ENCODE data around the gene B4GALT4.

The B4GALT4 gene

DNA sequence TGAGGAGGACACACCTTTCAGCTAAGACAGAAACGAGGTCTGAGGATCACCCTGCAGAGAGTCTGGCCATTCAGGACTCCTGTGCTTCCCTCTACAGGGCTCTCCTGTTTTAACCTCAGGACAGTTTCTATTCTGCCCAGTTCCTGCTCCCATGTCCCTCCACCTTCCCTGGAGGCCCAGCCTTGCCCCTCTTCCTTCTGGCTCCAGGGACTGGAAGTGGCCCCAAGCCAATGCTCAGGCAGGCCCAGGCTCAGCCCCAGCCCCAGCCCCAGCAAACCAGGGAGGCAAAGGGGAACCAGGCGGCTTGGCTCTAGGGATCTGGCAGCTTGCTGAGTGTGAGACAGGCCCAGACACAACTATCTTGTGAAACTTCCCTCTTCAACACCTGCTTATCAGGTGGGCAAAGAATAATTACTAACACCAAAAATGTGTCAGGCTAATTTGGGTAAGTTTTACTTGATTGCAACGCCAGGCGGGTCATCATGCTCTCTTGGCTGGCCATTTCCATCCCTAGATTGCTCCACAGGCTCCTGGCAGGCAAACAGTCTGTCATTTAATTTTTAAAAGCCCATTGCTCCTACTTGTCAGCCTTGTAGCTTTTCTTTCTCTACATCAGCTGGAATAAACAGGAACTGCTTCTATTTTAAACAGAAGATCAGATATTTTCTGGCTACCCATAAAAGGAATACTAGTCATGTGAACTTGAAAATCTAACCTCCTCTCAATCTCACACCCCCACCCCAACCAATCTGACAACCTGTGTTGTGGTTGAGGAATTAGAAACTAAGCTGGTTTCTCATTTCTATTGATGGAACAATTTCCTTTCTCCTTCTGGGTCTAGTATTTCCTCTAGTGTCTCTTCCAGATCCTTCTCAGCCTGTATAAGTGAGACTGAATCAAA is 33.8 kb downstream of the B4GALT4 start:
- Histone ChIP-seq H3K18ac (ENCODE audit: low read length) (no peak overlapping the region), H3K4me2 (ENCODE audit: insufficient read depth, low read length, poor library complexity, severe bottlenecking) (no peak overlapping the region), H3K14ac (ENCODE audit: low read length) (no peak overlapping the region), H2BK15ac (ENCODE audit: low read length) (no peak overlapping the region), H3K79me1 (ENCODE audit: low read depth, low read length) (no peaks in the 10 kb centered on the region), H2BK5ac (ENCODE audit: low read length) (no peak overlapping the region), H2AK5ac (ENCODE audit: low read depth, low read length) (no peak overlapping the region), H3K9me3 (replicated peaks in 1 of 2; ENCODE audit: control insufficient read depth in 2 of 2, insufficient read depth in 1 of 2, low read depth in 1 of 2, low read length in 2 of 2) (no peaks in the 10 kb centered on the region), H3K27me3 (ENCODE audit: control insufficient read depth in 3 of 3, insufficient read depth in 3 of 3, low read depth in 1 of 3, low read length in 3 of 3) (no peaks in the 10 kb centered on the region), H2BK12ac (ENCODE audit: low read length) (no peak overlapping the region), H2AFZ (ENCODE audit: low read length) (no peak overlapping the region), H3K27ac (replicated peaks; ENCODE audit: low read length) (no peak overlapping the region), H2BK120ac (ENCODE audit: low read depth, low read length) (no peak overlapping the region), H4K91ac (ENCODE audit: low read depth, low read length, poor library complexity) (no peak overlapping the region), H4K8ac (ENCODE audit: low read depth, low read length) (no peak overlapping the region), H3K4ac (ENCODE audit: low read length) (no peak overlapping the region), H3K36me3 (replicated peaks in 1 of 2; ENCODE audit: control insufficient read depth in 2 of 2, insufficient read depth in 2 of 2, low read length in 2 of 2) (peaks cover 5 to 19% of the 10 kb centered on the region in 2 donors), H3K9ac (ENCODE audit: low read depth, low read length, poor library complexity) (no peak overlapping the region), H3K4me3 (ENCODE audit: low read length in 2 of 2) (no peak overlapping the region), H3K23ac (ENCODE audit: low read depth, low read length, poor library complexity) (no peak overlapping the region), H3K4me1 (ENCODE audit: control insufficient read depth in 2 of 2, insufficient read depth in 1 of 2, low read depth in 1 of 2, low read length in 2 of 2) (peaks cover 2 to 3% of the 10 kb centered on the region in 2 donors)
- no CpG with 5 or more reads among the region's 4 CpGs for WGBS, 2 donors (ENCODE audit: extremely low coverage in 2 of 2, insufficient read length in 2 of 2, insufficient replicate concordance in 1 of 2)
- no peak for DNase-seq (ENCODE audit: low spot score)

DNA sequence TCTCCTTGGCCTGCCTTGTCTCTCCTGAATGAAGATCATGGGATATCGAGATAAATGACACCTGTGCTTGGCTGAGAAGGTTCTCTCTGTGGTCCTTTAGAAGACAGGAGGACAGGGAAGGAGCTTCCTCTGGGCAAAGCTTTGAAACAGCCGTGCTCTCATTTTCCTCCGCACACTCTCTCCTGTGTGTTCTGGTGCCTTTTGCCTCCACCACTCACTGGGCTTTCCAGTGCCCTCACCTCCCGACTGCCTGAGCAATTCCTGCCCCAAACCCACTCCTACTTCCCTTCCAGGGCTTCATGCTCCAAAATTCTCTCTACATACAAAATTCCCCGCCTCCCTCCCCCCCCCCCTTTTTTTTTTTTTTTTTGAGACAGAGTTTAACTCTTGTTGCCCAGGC is 35.0 kb downstream of the B4GALT4 start:
- WGBS, 2 donors (ENCODE audit: extremely low coverage in 2 of 2, insufficient read length in 2 of 2, insufficient replicate concordance in 1 of 2), result no CpG with 5 or more reads among the region's 5 CpGs
- no peak overlapping the region for H2AFZ ChIP-seq (ENCODE audit: low read length)
- no peak overlapping the region for H3K14ac ChIP-seq (ENCODE audit: low read length)
- no peak overlapping the region for H3K18ac ChIP-seq (ENCODE audit: low read length)
- H4K91ac ChIP-seq (ENCODE audit: low read depth, low read length, poor library complexity), result no peak overlapping the region
- H3K9me3 ChIP-seq (replicated peaks in 1 of 2; ENCODE audit: control insufficient read depth in 2 of 2, insufficient read depth in 1 of 2, low read depth in 1 of 2, low read length in 2 of 2), result no peaks in the 10 kb centered on the region
- no peak overlapping the region for H3K23ac ChIP-seq (ENCODE audit: low read depth, low read length, poor library complexity)
- no peak overlapping the region for H2BK12ac ChIP-seq (ENCODE audit: low read length)
- H2BK5ac ChIP-seq (ENCODE audit: low read length), result no peak overlapping the region
- no peak overlapping the region for H3K4me3 ChIP-seq (ENCODE audit: low read length in 2 of 2)
- H3K79me1 ChIP-seq (ENCODE audit: low read depth, low read length), result no peaks in the 10 kb centered on the region
- H2BK120ac ChIP-seq (ENCODE audit: low read depth, low read length), result no peak overlapping the region
- no peak overlapping the region for H3K27ac ChIP-seq (replicated peaks; ENCODE audit: low read length)
- H3K27me3 ChIP-seq (ENCODE audit: control insufficient read depth in 3 of 3, insufficient read depth in 3 of 3, low read depth in 1 of 3, low read length in 3 of 3), result no peaks in the 10 kb centered on the region
- H3K9ac ChIP-seq (ENCODE audit: low read depth, low read length, poor library complexity), result no peak overlapping the region
- peaks cover 2 to 3% of the 10 kb centered on the region in 2 donors for H3K4me1 ChIP-seq (ENCODE audit: control insufficient read depth in 2 of 2, insufficient read depth in 1 of 2, low read depth in 1 of 2, low read length in 2 of 2)
- no peak overlapping the region for H2AK5ac ChIP-seq (ENCODE audit: low read depth, low read length)
- H3K4ac ChIP-seq (ENCODE audit: low read length), result no peak overlapping the region
- no peak overlapping the region for H3K4me2 ChIP-seq (ENCODE audit: insufficient read depth, low read length, poor library complexity, severe bottlenecking)
- DNase-seq (ENCODE audit: low spot score), result no peak
- H4K8ac ChIP-seq (ENCODE audit: low read depth, low read length), result no peak overlapping the region
- peaks cover 1 to 11% of the 10 kb centered on the region in 2 donors for H3K36me3 ChIP-seq (replicated peaks in 1 of 2; ENCODE audit: control insufficient read depth in 2 of 2, insufficient read depth in 2 of 2, low read length in 2 of 2)
- H2BK15ac ChIP-seq (ENCODE audit: low read length), result no peak overlapping the region

DNA sequence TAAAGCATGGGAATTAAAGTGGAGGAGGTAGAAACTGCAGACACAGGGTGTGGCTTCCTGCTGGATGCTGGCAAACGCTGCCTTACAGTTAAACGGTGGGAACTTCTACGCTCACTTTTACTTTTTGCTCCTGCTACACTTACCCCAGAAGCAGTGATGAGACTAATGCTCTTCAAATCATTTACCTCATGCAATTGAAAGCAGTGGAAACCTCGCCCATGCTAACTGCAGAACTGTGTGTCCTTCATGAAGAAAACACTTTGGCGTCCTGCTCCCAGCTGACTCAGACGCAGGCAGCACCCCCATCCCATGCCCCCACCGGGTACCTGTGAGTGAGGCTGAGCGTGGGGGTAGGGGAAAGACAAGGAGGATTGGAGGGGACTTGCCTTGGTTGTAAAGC is 35.5 kb downstream of the B4GALT4 start:
- no peak overlapping the region for H4K91ac ChIP-seq (ENCODE audit: low read depth, low read length, poor library complexity)
- H2AFZ ChIP-seq (ENCODE audit: low read length), result no peak overlapping the region
- H2BK120ac ChIP-seq (ENCODE audit: low read depth, low read length), result no peak overlapping the region
- no CpG with 5 or more reads among the region's 8 CpGs for WGBS, 2 donors (ENCODE audit: extremely low coverage in 2 of 2, insufficient read length in 2 of 2, insufficient replicate concordance in 1 of 2)
- H3K23ac ChIP-seq (ENCODE audit: low read depth, low read length, poor library complexity), result no peak overlapping the region
- no peaks in the 10 kb centered on the region for H3K9me3 ChIP-seq (replicated peaks in 1 of 2; ENCODE audit: control insufficient read depth in 2 of 2, insufficient read depth in 1 of 2, low read depth in 1 of 2, low read length in 2 of 2)
- H3K14ac ChIP-seq (ENCODE audit: low read length), result no peak overlapping the region
- no peak overlapping the region for H3K4me2 ChIP-seq (ENCODE audit: insufficient read depth, low read length, poor library complexity, severe bottlenecking)
- no peak overlapping the region for H3K4ac ChIP-seq (ENCODE audit: low read length)
- no peak for DNase-seq (ENCODE audit: low spot score)
- no peak overlapping the region for H3K9ac ChIP-seq (ENCODE audit: low read depth, low read length, poor library complexity)
- H3K27me3 ChIP-seq (ENCODE audit: control insufficient read depth in 3 of 3, insufficient read depth in 3 of 3, low read depth in 1 of 3, low read length in 3 of 3), result no peaks in the 10 kb centered on the region
- H2BK5ac ChIP-seq (ENCODE audit: low read length), result no peak overlapping the region
- H3K79me1 ChIP-seq (ENCODE audit: low read depth, low read length), result no peaks in the 10 kb centered on the region
- peaks cover 2 to 3% of the 10 kb centered on the region in 2 donors for H3K4me1 ChIP-seq (ENCODE audit: control insufficient read depth in 2 of 2, insufficient read depth in 1 of 2, low read depth in 1 of 2, low read length in 2 of 2)
- H3K27ac ChIP-seq (replicated peaks; ENCODE audit: low read length), result no peak overlapping the region
- no peak overlapping the region for H3K4me3 ChIP-seq (ENCODE audit: low read length in 2 of 2)
- H2BK15ac ChIP-seq (ENCODE audit: low read length), result no peak overlapping the region
- no peak overlapping the region for H4K8ac ChIP-seq (ENCODE audit: low read depth, low read length)
- H2BK12ac ChIP-seq (ENCODE audit: low read length), result no peak overlapping the region
- H3K36me3 ChIP-seq (replicated peaks in 1 of 2; ENCODE audit: control insufficient read depth in 2 of 2, insufficient read depth in 2 of 2, low read length in 2 of 2), result peaks cover 1 to 11% of the 10 kb centered on the region in 2 donors
- H3K18ac ChIP-seq (ENCODE audit: low read length), result no peak overlapping the region
- no peak overlapping the region for H2AK5ac ChIP-seq (ENCODE audit: low read depth, low read length)

DNA sequence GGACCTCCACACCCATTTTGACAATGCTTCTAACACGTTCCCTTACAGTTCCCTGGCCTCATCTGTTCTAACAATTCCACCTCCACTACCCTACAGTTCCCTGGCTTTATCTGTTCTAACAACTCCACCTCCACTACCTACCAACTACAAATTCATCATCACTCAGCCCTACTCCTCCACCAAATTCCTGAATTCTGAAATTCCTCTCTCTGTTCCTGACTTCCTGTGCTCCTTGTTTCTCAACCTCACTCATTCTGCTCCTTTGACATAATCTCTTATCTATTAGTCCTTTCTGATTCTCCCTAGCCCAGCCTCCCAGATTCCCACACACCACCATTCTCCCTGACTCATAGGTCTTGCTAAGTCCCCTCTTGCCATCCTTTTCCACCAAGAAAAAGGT is 44.8 kb downstream of the B4GALT4 start:
- Histone ChIP-seq H3K18ac (ENCODE audit: low read length) (no peak overlapping the region), H2BK15ac (ENCODE audit: low read length) (no peak overlapping the region), H2BK12ac (ENCODE audit: low read length) (no peak overlapping the region), H4K8ac (ENCODE audit: low read depth, low read length) (no peak overlapping the region), H3K4me2 (ENCODE audit: insufficient read depth, low read length, poor library complexity, severe bottlenecking) (no peak overlapping the region), H3K4me1 (ENCODE audit: control insufficient read depth in 2 of 2, insufficient read depth in 1 of 2, low read depth in 1 of 2, low read length in 2 of 2) (no peaks in the 10 kb centered on the region), H3K9me3 (replicated peaks in 1 of 2; ENCODE audit: control insufficient read depth in 2 of 2, insufficient read depth in 1 of 2, low read depth in 1 of 2, low read length in 2 of 2) (no peaks in the 10 kb centered on the region), H3K27me3 (ENCODE audit: control insufficient read depth in 3 of 3, insufficient read depth in 3 of 3, low read depth in 1 of 3, low read length in 3 of 3) (no peaks in the 10 kb centered on the region), H3K27ac (replicated peaks; ENCODE audit: low read length) (no peak overlapping the region), H3K14ac (ENCODE audit: low read length) (no peak overlapping the region), H2BK120ac (ENCODE audit: low read depth, low read length) (no peak overlapping the region), H3K23ac (ENCODE audit: low read depth, low read length, poor library complexity) (no peak overlapping the region), H2BK5ac (ENCODE audit: low read length) (no peak overlapping the region), H4K91ac (ENCODE audit: low read depth, low read length, poor library complexity) (no peak overlapping the region), H3K4ac (ENCODE audit: low read length) (no peak overlapping the region), H3K4me3 (ENCODE audit: low read length in 2 of 2) (no peak overlapping the region), H3K9ac (ENCODE audit: low read depth, low read length, poor library complexity) (no peak overlapping the region), H2AK5ac (ENCODE audit: low read depth, low read length) (no peak overlapping the region), H2AFZ (ENCODE audit: low read length) (no peak overlapping the region), H3K36me3 (replicated peaks in 1 of 2; ENCODE audit: control insufficient read depth in 2 of 2, insufficient read depth in 2 of 2, low read length in 2 of 2) (no peaks in the 10 kb centered on the region), H3K79me1 (ENCODE audit: low read depth, low read length) (no peaks in the 10 kb centered on the region)
- no peak for DNase-seq (ENCODE audit: low spot score)
- no CpG with 5 or more reads among the region's 1 CpG for WGBS, 2 donors (ENCODE audit: extremely low coverage in 2 of 2, insufficient read length in 2 of 2, insufficient replicate concordance in 1 of 2)

Measured in neuronal stem cell (in vitro differentiated cells).